HCT116 (cell line): Measurements from ENCODE around the gene SLC6A6. TPM values are rescaled to one million over a fixed set of nuclear protein-coding genes. Genes with fewer than 3 reads are reported as not detected.

Experiments
- ATAC-seq: fragments of 200-7000 bp; cut with Tn5 transposase; 2 replicates; pipeline ENCODE4 v1.9.1; 2020; ENCODE audit warnings: mild to moderate bottlenecking, moderate library complexity
- BruUV-seq: library from RNA; stranded (reverse); fragments of 400-500 nt; replicated peaks from 2 replicates; lab custom pipeline; 2021; lab: Mats Ljungman, UMichigan
- CTCF ChIA-PET: fragments of 300-600 bp; sonication (Branson Sonifier 250); formaldehyde crosslinking; loops from one replicate; lab custom pipeline; 2021; ENCODE audit warnings: antibody characterized with exemption; lab: Charles Lee
- POLR2A ChIA-PET: fragments of 300-600, 350-600 bp; sonication (Branson Sonifier 250); formaldehyde crosslinking; loops from one replicate; lab custom pipeline; 2021; ENCODE audit warnings: antibody characterized with exemption; lab: Charles Lee
- RAD21 ChIA-PET, 2 experiments: fragments of 300-600 bp; sonication (Branson Sonifier 250); formaldehyde crosslinking; loops; one replicate each; lab custom pipeline; 2023; ENCODE audit warnings: low total read pairs in 2 of 2; ENCODE audit not compliant: uncharacterized antibody in 2 of 2, unreplicated experiment in 2 of 2, low non-redundant PET in 1 of 2; lab: Charles Lee
- DNase-seq: peaks from one replicate; pipeline ENCODE4 v3.0.0-alpha.2; 2010; ENCODE audit warnings: low read depth, low spot score
- H2AFZ ChIP-seq: fragments of 200-600 bp; shearing (Covaris generic), sonication (generic); 2 replicates; pipeline ENCODE4 v1.6.1; 2017; ENCODE audit warnings: low read depth, mixed run types, mixed read lengths, antibody characterized with exemption, low read length; ENCODE audit not compliant: poor library complexity, severe bottlenecking
- H3K27ac ChIP-seq: 2 replicates; pipeline ENCODE4 v1.5.1; 2012; ENCODE audit warnings: low read depth, low read length
- H3K27me3 ChIP-seq: fragments of 200-600 bp; sonication (generic); 2 replicates; pipeline ENCODE4 v1.6.1; 2016; ENCODE audit warnings: mixed run types, low read length, mixed read lengths; ENCODE audit not compliant: insufficient read depth
- H3K36me3 ChIP-seq, 2 experiments: fragments of 200-500 bp in 1 of 2; fragments of 200-600 bp in 1 of 2; sonication (Bioruptor generic) in 1 of 2; sonication (generic) in 1 of 2; 2 replicates each; pipeline versions ENCODE4 v1.5.1 to v1.6.1; 2014 to 2016; ENCODE audit warnings: low read length in 2 of 2, inconsistent platforms in 1 of 2, mixed read lengths in 1 of 2, mixed run types in 1 of 2; ENCODE audit not compliant: insufficient read depth in 2 of 2, control insufficient read depth in 1 of 2
- H3K4me1 ChIP-seq, 2 experiments: fragments of 200-600 bp in 1 of 2; sonication (generic) in 1 of 2; 2 replicates each; pipeline versions ENCODE4 v1.5.1 to v1.6.1; 2012 to 2017; ENCODE audit warnings: low read length in 2 of 2, inconsistent platforms in 1 of 2, mild to moderate bottlenecking in 1 of 2, mixed read lengths in 1 of 2, mixed run types in 1 of 2, moderate library complexity in 1 of 2; ENCODE audit not compliant: insufficient read depth in 2 of 2, control insufficient read depth in 1 of 2
- H3K4me2 ChIP-seq: fragments of 200-600 bp; sonication (generic); 2 replicates; pipeline ENCODE4 v1.6.1; 2017; ENCODE audit warnings: mixed run types, low read length, mixed read lengths
- H3K4me3 ChIP-seq, 2 experiments: fragments of 200-600 bp in 1 of 2; sonication (generic) in 1 of 2; replicated peaks in 1 of 2; 2 replicates each; pipeline ENCODE4 v1.5.1; 2011 to 2016; ENCODE audit warnings: low read length in 2 of 2, control low read depth in 1 of 2, low read depth in 1 of 2, mild to moderate bottlenecking in 1 of 2, mixed read lengths in 1 of 2, mixed run types in 1 of 2
- H3K79me2 ChIP-seq: fragments of 200-600 bp; sonication (generic); 2 replicates; pipeline ENCODE4 v1.6.1; 2017; ENCODE audit warnings: mild to moderate bottlenecking, mixed run types, low read length, moderate library complexity, mixed read lengths; ENCODE audit not compliant: insufficient read depth
- H3K9ac ChIP-seq: fragments of 200-600 bp; sonication (generic); 2 replicates; pipeline ENCODE4 v1.6.1; 2016; ENCODE audit warnings: low read length, mixed read lengths
- H3K9me2 ChIP-seq: fragments of 200-600 bp; sonication (generic), shearing (Covaris generic); 2 replicates; pipeline ENCODE4 v1.6.1; 2017; ENCODE audit warnings: mixed run types, mild to moderate bottlenecking, moderate library complexity; ENCODE audit not compliant: insufficient read depth
- H3K9me3 ChIP-seq, 2 experiments: fragments of 200-500 bp in 1 of 2; fragments of 200-600 bp in 1 of 2; sonication (Bioruptor generic) in 1 of 2; sonication (generic) in 1 of 2; 2 replicates each; pipeline ENCODE4 v1.6.1; 2014 to 2017; ENCODE audit warnings: low read length in 2 of 2, mixed read lengths in 2 of 2, inconsistent platforms in 1 of 2, low read depth in 1 of 2, mild to moderate bottlenecking in 1 of 2, mixed run types in 1 of 2, moderate library complexity in 1 of 2; ENCODE audit not compliant: control insufficient read depth in 1 of 2, insufficient read depth in 1 of 2
- H4K20me1 ChIP-seq: fragments of 200-600 bp; sonication (generic), shearing (Covaris generic); 2 replicates; pipeline ENCODE4 v1.6.1; 2017; ENCODE audit warnings: mixed run types, mild to moderate bottlenecking, moderate library complexity; ENCODE audit not compliant: insufficient read depth
- CBX3 ChIP-seq: IDR thresholded peaks from 2 replicates; pipeline ENCODE4 v1.6.1; 2012; ENCODE audit warnings: low read depth
- EGR1 ChIP-seq: IDR thresholded peaks from 2 replicates; pipeline ENCODE4 v1.6.1; 2012; ENCODE audit warnings: low read depth
- ELF1 ChIP-seq: IDR thresholded peaks from 2 replicates; pipeline ENCODE4 v1.6.1; 2012; ENCODE audit warnings: low read depth, borderline replicate concordance
- REST ChIP-seq: IDR thresholded peaks from 2 replicates; pipeline ENCODE4 v1.6.1; 2012; ENCODE audit warnings: low read depth
- SIN3A ChIP-seq: IDR thresholded peaks from 2 replicates; pipeline ENCODE4 v1.6.1; 2012; ENCODE audit warnings: low read depth
- TCF7L2 ChIP-seq: IDR thresholded peaks from 2 replicates; pipeline ENCODE4 v1.7.0; 2011; ENCODE audit warnings: borderline replicate concordance, inconsistent platforms; ENCODE audit not compliant: insufficient read depth, insufficient read length; ENCODE audit errors: extremely low read depth
- ZBTB33 ChIP-seq: IDR thresholded peaks from 2 replicates; pipeline ENCODE4 v1.6.1; 2011; ENCODE audit warnings: mild to moderate bottlenecking, low read length, moderate library complexity; ENCODE audit not compliant: insufficient replicate concordance; ENCODE audit errors: extremely low read depth
- intact Hi-C: fragments of 100-400 bp; cut with micrococcal nuclease; formaldehyde crosslinking; loops from 2 replicates; pipeline ENCODE4 v1.10.0; 2022
- total RNA-seq: library from RNA; stranded (reverse); gene quantifications from one replicate; pipeline ENCODE4 v1.2.1, GENCODE V29; 2021; ENCODE audit not compliant: unreplicated experiment
- TF ChIP-seq, protein P1 (sequence below): IDR thresholded peaks from 2 replicates; pipeline ENCODE4 v1.6.1; 2012

SLC6A6 gene
- total RNA-seq, 1 experiment from 2014 or later, result 36.3 TPM

- H4K20me1 ChIP-seq, result no peaks in the 10 kb centered on the region
- ATAC-seq (no peak), DNase-seq (no peak)
- 0 out of 2 replicates have a peak overlapping the region, but pooled peaks have one; percentile 93 for H3K27ac ChIP-seq
- H3K9me3 ChIP-seq, result no peaks in the 10 kb centered on the region
- peak overlapping the region; percentile 93 for H3K9ac ChIP-seq
- BruUV-seq, result no TSS peak
- peak overlapping the region; percentile 93 to 98 for H3K4me3 ChIP-seq
- H3K4me2 ChIP-seq, result peak overlapping the region; percentile 97
- peaks cover 0 to 2% of the 10 kb centered on the region in 2 experiments; a peak in 1 of 4 replicates for H3K36me3 ChIP-seq
- no peaks in the 10 kb centered on the region for H3K27me3 ChIP-seq
- ChIA-PET CTCF (no interaction called here), POLR2A (no interaction called here)
- no peaks in the 10 kb centered on the region for H3K9me2 ChIP-seq
- H3K4me1 ChIP-seq, result peaks cover 33 to 42% of the 10 kb centered on the region in 2 experiments
- peaks cover 64% of the 10 kb centered on the region for H3K79me2 ChIP-seq
- no peak for TF ChIP-seq TCF7L2
- TF ChIP-seq CBX3, result no peak
- TF ChIP-seq REST, result no peak
- no peak for TF ChIP-seq ELF1
- TF ChIP-seq ZBTB33, result no peak
- no peak for TF ChIP-seq SIN3A
- no peak for TF ChIP-seq EGR1
- TF ChIP-seq, protein P1, sequence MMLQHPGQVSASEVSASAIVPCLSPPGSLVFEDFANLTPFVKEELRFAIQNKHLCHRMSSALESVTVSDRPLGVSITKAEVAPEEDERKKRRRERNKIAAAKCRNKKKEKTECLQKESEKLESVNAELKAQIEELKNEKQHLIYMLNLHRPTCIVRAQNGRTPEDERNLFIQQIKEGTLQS, result no peak
- TF ChIP-seq, all 23 proteins: peak for 0
- RAD21 ChIA-PET, result no interaction called here
- intact Hi-C loops, result no loop called here
- H2AFZ ChIP-seq, result no peak overlapping the region
These were observed 1.8 kb downstream of the SLC6A6 start for GRCh38 chr3:14404186-14404585.
